Neural cell (in vitro differentiated cells): ENCODE measurements around the gene AKR1E2. TPM values are rescaled to one million over a fixed set of nuclear protein-coding genes. Genes with fewer than 3 reads are reported as not detected.

ENCODE experiments used
- H2AFZ ChIP-seq: fragments of 200-600, 300-800 bp; sonication (generic), shearing (Covaris generic); 2 replicates; pipeline ENCODE4 v1.6.0; 2014; ENCODE audit warnings: low read depth, mild to moderate bottlenecking, antibody characterized with exemption, low read length, moderate library complexity
- H3F3A ChIP-seq: fragments of 200-600 bp; shearing (Covaris generic); 2 replicates; pipeline ENCODE4 v1.6.1; 2016; ENCODE audit warnings: mild to moderate bottlenecking, moderate library complexity, mixed read lengths, antibody characterized with exemption, low read length; ENCODE audit not compliant: insufficient read depth, poor library complexity, severe bottlenecking
- H3K27ac ChIP-seq: fragments of 200-600, 300-800 bp; sonication (generic), shearing (Covaris generic); 2 replicates; pipeline ENCODE4 v1.5.1; 2014; ENCODE audit warnings: mild to moderate bottlenecking, low read length, moderate library complexity
- H3K27me3 ChIP-seq: fragments of 300-800, 200-600 bp; sonication (generic), shearing (Covaris generic); 2 replicates; pipeline ENCODE4 v1.6.0; 2014; ENCODE audit warnings: mild to moderate bottlenecking, low read depth, low read length, moderate library complexity; ENCODE audit not compliant: insufficient read depth
- H3K36me3 ChIP-seq: fragments of 300-800, 200-600 bp; sonication (generic), shearing (Covaris generic); 2 replicates; pipeline ENCODE4 v1.5.1; 2014; ENCODE audit warnings: mild to moderate bottlenecking, antibody characterized with exemption, low read length, moderate library complexity; ENCODE audit not compliant: insufficient read depth
- H3K4me2 ChIP-seq: fragments of 300-800, 200-600 bp; sonication (generic), shearing (Covaris generic); 2 replicates; pipeline ENCODE4 v1.6.0; 2014; ENCODE audit warnings: mild to moderate bottlenecking, low read length
- H3K4me3 ChIP-seq: fragments of 300-800, 200-600 bp; sonication (generic), shearing (Covaris generic); 2 replicates; pipeline ENCODE4 v1.5.1; 2014; ENCODE audit warnings: mild to moderate bottlenecking, low read length, moderate library complexity
- H3K79me2 ChIP-seq: fragments of 200-600 bp; shearing (Covaris generic); replicated peaks from 2 replicates; pipeline ENCODE4 v1.6.0; 2014; ENCODE audit warnings: mild to moderate bottlenecking, low read length, moderate library complexity; ENCODE audit not compliant: insufficient read depth
- H3K9ac ChIP-seq: fragments of 300-800, 200-600 bp; sonication (generic), shearing (Covaris generic); 2 replicates; pipeline ENCODE4 v1.6.1; 2016; ENCODE audit warnings: mild to moderate bottlenecking, low read length, mixed read lengths
- H3K9me2 ChIP-seq: fragments of 200-600 bp; shearing (Covaris generic); 2 replicates; pipeline ENCODE4 v1.6.1; 2016; ENCODE audit warnings: mild to moderate bottlenecking, low read length, mixed read lengths; ENCODE audit not compliant: insufficient read depth
- H3K9me3 ChIP-seq: fragments of 200-600, 300-800 bp; sonication (generic), shearing (Covaris generic); 2 replicates; pipeline ENCODE4 v1.6.1; 2016; ENCODE audit warnings: mild to moderate bottlenecking, mixed run types, low read length, moderate library complexity, mixed read lengths
- H4K20me1 ChIP-seq: fragments of 200-600 bp; shearing (Covaris generic); 2 replicates; pipeline ENCODE4 v1.6.1; 2016; ENCODE audit warnings: mild to moderate bottlenecking, mixed run types; ENCODE audit not compliant: insufficient read depth
- EP300 ChIP-seq: fragments of 450-650 bp; conservative IDR thresholded peaks from 2 replicates; pipeline ENCODE4 v1.6.1; 2014; ENCODE audit warnings: antibody characterized with exemption, mild to moderate bottlenecking, moderate library complexity; ENCODE audit not compliant: poor library complexity, severe bottlenecking
- EZH2 ChIP-seq: fragments of 200-600, 300-800 bp; shearing (Covaris generic), sonication (generic); IDR thresholded peaks from 2 replicates; pipeline ENCODE4 v1.6.1; 2014; ENCODE audit warnings: antibody characterized with exemption, low read length, borderline replicate concordance, mild to moderate bottlenecking; ENCODE audit not compliant: insufficient read depth, poor library complexity, severe bottlenecking
- MXI1 ChIP-seq: fragments of 450-650 bp; conservative IDR thresholded peaks from 2 replicates; pipeline ENCODE4 v1.6.1; 2014; ENCODE audit warnings: antibody characterized with exemption, mild to moderate bottlenecking; ENCODE audit not compliant: poor library complexity, severe bottlenecking
- POLR2AphosphoS5 ChIP-seq: IDR thresholded peaks from 2 replicates; pipeline ENCODE4 v1.6.1; 2012
- RAD21 ChIP-seq: fragments of 450-650 bp; conservative IDR thresholded peaks from 2 replicates; pipeline ENCODE4 v1.6.1; 2014; ENCODE audit warnings: antibody characterized with exemption, mild to moderate bottlenecking, moderate library complexity
- SMC3 ChIP-seq: fragments of 450-650 bp; conservative IDR thresholded peaks from 2 replicates; pipeline ENCODE4 v1.6.1; 2014; ENCODE audit warnings: antibody characterized with exemption, mild to moderate bottlenecking, moderate library complexity; ENCODE audit not compliant: poor library complexity
- TAF1 ChIP-seq: IDR thresholded peaks from 2 replicates; pipeline ENCODE4 v1.6.1; 2012; ENCODE audit warnings: low read depth
- polyA plus RNA-seq: library from polyadenylated mRNA; depleted of rRNA; stranded (reverse); fragments of >200 nt; gene quantifications from 2 replicates; pipeline ENCODE4 v1.2.3, GENCODE V29; 2014
- TF ChIP-seq, protein P1 (sequence below): fragments of 450-650 bp; IDR thresholded peaks from 2 replicates; pipeline ENCODE4 v1.5.1; 2014; ENCODE audit warnings: antibody characterized with exemption, mild to moderate bottlenecking, moderate library complexity; ENCODE audit not compliant: poor library complexity, severe bottlenecking
- TF ChIP-seq, protein P2 (sequence below): IDR thresholded peaks from 2 replicates; pipeline ENCODE4 v1.6.1; 2012; ENCODE audit warnings: borderline replicate concordance

The AKR1E2 gene
- polyA plus RNA-seq, 1 donor from 2014 or later, result not detected

DNA sequence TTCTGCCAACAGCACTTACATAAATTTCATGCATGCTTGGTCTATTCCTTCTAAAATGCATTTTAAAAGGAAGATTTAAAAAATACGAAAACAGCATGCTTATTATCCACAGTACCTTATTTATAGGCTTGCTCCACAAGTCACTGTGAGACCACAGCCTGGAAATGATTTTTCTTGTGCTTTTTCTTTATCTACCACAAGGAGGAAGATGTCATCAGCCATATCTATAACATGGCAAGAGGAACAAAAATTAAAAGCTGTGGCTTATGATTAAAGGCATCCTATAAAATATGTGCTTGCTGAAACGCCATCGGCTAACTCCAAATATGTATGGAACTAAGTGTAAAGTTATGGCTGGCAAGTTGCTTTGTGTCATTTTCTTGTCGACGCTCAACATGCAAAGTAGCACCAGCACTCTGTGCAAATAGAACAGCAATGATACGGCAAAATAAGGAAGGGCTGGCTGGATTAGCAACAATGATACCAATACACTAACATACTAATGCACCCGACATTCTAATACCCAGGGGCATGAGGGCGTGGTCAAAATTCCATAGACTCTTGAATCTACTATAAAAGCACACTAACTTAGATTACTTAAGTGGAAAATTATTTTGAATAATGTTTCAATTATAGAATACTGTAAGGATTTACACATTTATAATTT is 41.2 kb upstream of the AKR1E2 start:
- Histone ChIP-seq H3F3A (no peaks in the 10 kb centered on the region), H3K36me3 (no peaks in the 10 kb centered on the region), H3K79me2 (no peaks in the 10 kb centered on the region), H3K9me3 (no peaks in the 10 kb centered on the region), H3K27me3 (no peaks in the 10 kb centered on the region), H4K20me1 (no peaks in the 10 kb centered on the region), H3K9ac (no peak overlapping the region), H3K4me3 (no peak overlapping the region), H3K27ac (no peak overlapping the region), H3K4me2 (no peak overlapping the region), H2AFZ (no peak overlapping the region), H3K9me2 (no peaks in the 10 kb centered on the region)
- TF ChIP-seq POLR2AphosphoS5 (no peak), MXI1 (no peak)
- TF ChIP-seq, protein P1, sequence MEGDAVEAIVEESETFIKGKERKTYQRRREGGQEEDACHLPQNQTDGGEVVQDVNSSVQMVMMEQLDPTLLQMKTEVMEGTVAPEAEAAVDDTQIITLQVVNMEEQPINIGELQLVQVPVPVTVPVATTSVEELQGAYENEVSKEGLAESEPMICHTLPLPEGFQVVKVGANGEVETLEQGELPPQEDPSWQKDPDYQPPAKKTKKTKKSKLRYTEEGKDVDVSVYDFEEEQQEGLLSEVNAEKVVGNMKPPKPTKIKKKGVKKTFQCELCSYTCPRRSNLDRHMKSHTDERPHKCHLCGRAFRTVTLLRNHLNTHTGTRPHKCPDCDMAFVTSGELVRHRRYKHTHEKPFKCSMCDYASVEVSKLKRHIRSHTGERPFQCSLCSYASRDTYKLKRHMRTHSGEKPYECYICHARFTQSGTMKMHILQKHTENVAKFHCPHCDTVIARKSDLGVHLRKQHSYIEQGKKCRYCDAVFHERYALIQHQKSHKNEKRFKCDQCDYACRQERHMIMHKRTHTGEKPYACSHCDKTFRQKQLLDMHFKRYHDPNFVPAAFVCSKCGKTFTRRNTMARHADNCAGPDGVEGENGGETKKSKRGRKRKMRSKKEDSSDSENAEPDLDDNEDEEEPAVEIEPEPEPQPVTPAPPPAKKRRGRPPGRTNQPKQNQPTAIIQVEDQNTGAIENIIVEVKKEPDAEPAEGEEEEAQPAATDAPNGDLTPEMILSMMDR, result peak; percentile 18

GRCh38 chr10:4786043-4786839 is 39.8 kb upstream of the AKR1E2 start:
- Histone ChIP-seq H3K27ac (no peak overlapping the region), H3K79me2 (no peaks in the 10 kb centered on the region), H3K4me2 (no peak overlapping the region), H3K36me3 (no peaks in the 10 kb centered on the region), H2AFZ (no peak overlapping the region), H3F3A (no peaks in the 10 kb centered on the region), H3K27me3 (no peaks in the 10 kb centered on the region), H3K9ac (no peak overlapping the region), H4K20me1 (no peaks in the 10 kb centered on the region), H3K9me2 (no peaks in the 10 kb centered on the region), H3K9me3 (no peaks in the 10 kb centered on the region), H3K4me3 (no peak overlapping the region)
- no peak for TF ChIP-seq EZH2
- TF ChIP-seq EP300, result no peak
- TF ChIP-seq, protein P2, sequence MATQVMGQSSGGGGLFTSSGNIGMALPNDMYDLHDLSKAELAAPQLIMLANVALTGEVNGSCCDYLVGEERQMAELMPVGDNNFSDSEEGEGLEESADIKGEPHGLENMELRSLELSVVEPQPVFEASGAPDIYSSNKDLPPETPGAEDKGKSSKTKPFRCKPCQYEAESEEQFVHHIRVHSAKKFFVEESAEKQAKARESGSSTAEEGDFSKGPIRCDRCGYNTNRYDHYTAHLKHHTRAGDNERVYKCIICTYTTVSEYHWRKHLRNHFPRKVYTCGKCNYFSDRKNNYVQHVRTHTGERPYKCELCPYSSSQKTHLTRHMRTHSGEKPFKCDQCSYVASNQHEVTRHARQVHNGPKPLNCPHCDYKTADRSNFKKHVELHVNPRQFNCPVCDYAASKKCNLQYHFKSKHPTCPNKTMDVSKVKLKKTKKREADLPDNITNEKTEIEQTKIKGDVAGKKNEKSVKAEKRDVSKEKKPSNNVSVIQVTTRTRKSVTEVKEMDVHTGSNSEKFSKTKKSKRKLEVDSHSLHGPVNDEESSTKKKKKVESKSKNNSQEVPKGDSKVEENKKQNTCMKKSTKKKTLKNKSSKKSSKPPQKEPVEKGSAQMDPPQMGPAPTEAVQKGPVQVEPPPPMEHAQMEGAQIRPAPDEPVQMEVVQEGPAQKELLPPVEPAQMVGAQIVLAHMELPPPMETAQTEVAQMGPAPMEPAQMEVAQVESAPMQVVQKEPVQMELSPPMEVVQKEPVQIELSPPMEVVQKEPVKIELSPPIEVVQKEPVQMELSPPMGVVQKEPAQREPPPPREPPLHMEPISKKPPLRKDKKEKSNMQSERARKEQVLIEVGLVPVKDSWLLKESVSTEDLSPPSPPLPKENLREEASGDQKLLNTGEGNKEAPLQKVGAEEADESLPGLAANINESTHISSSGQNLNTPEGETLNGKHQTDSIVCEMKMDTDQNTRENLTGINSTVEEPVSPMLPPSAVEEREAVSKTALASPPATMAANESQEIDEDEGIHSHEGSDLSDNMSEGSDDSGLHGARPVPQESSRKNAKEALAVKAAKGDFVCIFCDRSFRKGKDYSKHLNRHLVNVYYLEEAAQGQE, result no peak
- TF ChIP-seq, protein P1, result no peak
- TF ChIP-seq POLR2AphosphoS5, result no peak
- no peak for TF ChIP-seq SMC3
- TF ChIP-seq MXI1, result no peak
- no peak for TF ChIP-seq RAD21
- TF ChIP-seq TAF1, result no peak
